Erythroblast (primary cell): ENCODE measurements around the gene PGBD2.
A peak's percentile ranks its signal among the peaks of the same experiment; 100 is the strongest.
"Not testable (repeated sequence)": the region's sequence is repeated elsewhere in the genome, so short reads cannot be mapped to it uniquely, and the experiment has no call there.

Experiments used
- DNase-seq, 2 experiments: peaks; one replicate each; lab custom pipeline; 2025; lab: John Stamatoyannopoulos, UW
- GATA1 ChIP-seq: IDR thresholded peaks from 2 replicates; pipeline ENCODE4 v1.6.1; 2011; ENCODE audit warnings: low read depth, mild to moderate bottlenecking, control low read depth, low read length, moderate library complexity
- POLR2A ChIP-seq: IDR thresholded peaks from 2 replicates; pipeline ENCODE4 v1.6.1; 2011; ENCODE audit warnings: mild to moderate bottlenecking, low read length

PGBD2 gene

GRCh38 chr1:248873409-248873992 lies 32.5 kb upstream of the PGBD2 start:
- TF ChIP-seq POLR2A (peak; percentile 89), GATA1 (no peak)
- DNase-seq, result peak; percentile 97 to 99

- peak; percentile 94 to 96 for DNase-seq
- TF ChIP-seq GATA1 (no peak), POLR2A (no peak)
These were observed 32.0 kb upstream of the PGBD2 start for GRCh38 chr1:248873993-248874533.

GRCh38 chr1:248881261-248881660 lies 24.8 kb upstream of the PGBD2 start:
- no peak for DNase-seq
- TF ChIP-seq POLR2A (no peak), GATA1 (no peak)

GRCh38 chr1:248882427-248882826 lies 23.6 kb upstream of the PGBD2 start:
- peak; percentile 31 to 79 for DNase-seq
- TF ChIP-seq POLR2A, result peak; percentile 14

- TF ChIP-seq GATA1 (no peak), POLR2A (no peak)
These were observed 21.3 kb upstream of the PGBD2 start for GRCh38 chr1:248884632-248885295.

GRCh38 chr1:248885646-248886045 lies 20.4 kb upstream of the PGBD2 start:
- TF ChIP-seq POLR2A (no peak), GATA1 (no peak)
- DNase-seq, result no peak

More at GRCh38 chr1:248884632-248885295, 21.3 kb upstream of the PGBD2 start:
- DNase-seq, result peak; percentile 38 to 58

- TF ChIP-seq POLR2A (no peak), GATA1 (no peak)
- peak; percentile 23 to 32 for DNase-seq
These were observed 19.7 kb upstream of the PGBD2 start for GRCh38 chr1:248886237-248886895.

GRCh38 chr1:248889914-248890243 lies 16.2 kb upstream of the PGBD2 start:
- not testable (repeated sequence) for DNase-seq

- DNase-seq, result peak; percentile 47 to 60
- TF ChIP-seq POLR2A, result peak; percentile 23
- no peak for TF ChIP-seq GATA1
These were observed 15.2 kb upstream of the PGBD2 start for GRCh38 chr1:248890549-248891498.

GRCh38 chr1:248891758-248892157 lies 14.3 kb upstream of the PGBD2 start:
- peak in 1 of 2 experiments; percentile 30 for DNase-seq
- TF ChIP-seq POLR2A (no peak), GATA1 (no peak)

- TF ChIP-seq GATA1 (no peak), POLR2A (no peak)
- no peak for DNase-seq
These were observed 13.4 kb upstream of the PGBD2 start for GRCh38 chr1:248892590-248892989.

GRCh38 chr1:248894837-248895236 lies 11.2 kb upstream of the PGBD2 start:
- DNase-seq, result no peak
- TF ChIP-seq POLR2A, result no peak
- no peak for TF ChIP-seq GATA1

- no peak for DNase-seq
These were observed 8.4 kb upstream of the PGBD2 start for GRCh38 chr1:248897412-248898337.

More at GRCh38 chr1:248897412-248898337, 8.4 kb upstream of the PGBD2 start:
- TF ChIP-seq GATA1, result no peak
- no peak for TF ChIP-seq POLR2A
